HepG2 (cell line): Measurements from ENCODE around the gene SNCAIP. TPM values are rescaled to one million over a fixed set of nuclear protein-coding genes. Genes with fewer than 3 reads are reported as not detected.

ENCODE experiments used
- ATAC-seq: fragments of 200-7000 bp; cut with Tn5 transposase; 3 replicates; pipeline ENCODE4 v1.9.1; 2020; ENCODE audit warnings: mild to moderate bottlenecking, moderate library complexity
- BruUV-seq: library from RNA; stranded (reverse); fragments of 400-500 nt; replicated peaks from 2 replicates; lab custom pipeline; 2021; lab: Mats Ljungman, UMichigan
- CTCF ChIA-PET: fragments of 300-600 bp; formaldehyde crosslinking; extraction: SDS; loops from one replicate; lab custom pipeline; 2021; ENCODE audit warnings: low total read pairs, inconsistent platforms, low intra/inter-chr PET ratio; lab: Yijun Ruan, JAX
- POLR2A ChIA-PET: fragments of 350-600 bp; sonication (Branson Sonifier 250); formaldehyde crosslinking; loops from one replicate; lab custom pipeline; 2020; ENCODE audit warnings: antibody characterized with exemption, inconsistent platforms; lab: Yijun Ruan, JAX
- DNase-seq: peaks from one replicate; pipeline ENCODE4 v3.0.0-alpha.2; 2015; ENCODE audit warnings: low spot score
- FAIRE-seq: peaks from 3 replicates; lab custom pipeline; 2011; peaks lifted over from hg19 to GRCh38; lab: Jason Lieb, UNC
- H2AFZ ChIP-seq: one replicate; pipeline ENCODE4 v1.6.1; 2011; ENCODE audit warnings: low read length, inconsistent platforms
- H3K27ac ChIP-seq: fragments of 300-600 bp; 3 replicates; pipeline ENCODE4 v1.8.0; 2011; ENCODE audit warnings: mixed run types, mild to moderate bottlenecking, mixed read lengths, low read length, inconsistent platforms; ENCODE audit not compliant: insufficient read depth; ENCODE audit errors: extremely low read length
- H3K27me3 ChIP-seq, 2 experiments: fragments of 200-600 bp in 1 of 2; 2 replicates in 1 of 2; 3 replicates in 1 of 2; pipeline versions ENCODE4 v1.6.0 to v1.8.0; 2011; ENCODE audit warnings: low read length in 2 of 2, mild to moderate bottlenecking in 2 of 2, moderate library complexity in 2 of 2, inconsistent platforms in 1 of 2; ENCODE audit not compliant: insufficient read depth in 2 of 2, control insufficient read depth in 1 of 2
- H3K36me3 ChIP-seq, 2 experiments: fragments of 200-600 bp in 1 of 2; replicated peaks in 1 of 2; 2 replicates in 1 of 2; 3 replicates in 1 of 2; pipeline versions ENCODE4 v1.5.1 to v1.8.0; 2011; ENCODE audit warnings: low read length in 2 of 2, inconsistent platforms in 1 of 2; ENCODE audit not compliant: insufficient read depth in 2 of 2, control insufficient read depth in 1 of 2
- H3K4me1 ChIP-seq: 2 replicates; pipeline ENCODE4 v1.5.1; 2012; ENCODE audit warnings: low read length, inconsistent platforms; ENCODE audit not compliant: insufficient read depth
- H3K4me2 ChIP-seq: 2 replicates; pipeline ENCODE4 v1.6.0; 2011; ENCODE audit warnings: low read depth, low read length, inconsistent platforms
- H3K4me3 ChIP-seq, 3 experiments: fragments of 200-600 bp in 1 of 3; sonication (generic), shearing (Covaris generic) in 1 of 3; replicated peaks in 1 of 3; 2 replicates each; pipeline ENCODE4 v1.5.1; 2011 to 2016; ENCODE audit warnings: low read length in 3 of 3, inconsistent platforms in 2 of 3, low read depth in 2 of 3, mild to moderate bottlenecking in 2 of 3, control low read depth in 1 of 3, mixed read lengths in 1 of 3; ENCODE audit not compliant: insufficient read depth in 1 of 3
- H3K79me2 ChIP-seq: one replicate; pipeline ENCODE4 v1.6.1; 2011; ENCODE audit warnings: low read length, inconsistent platforms; ENCODE audit not compliant: insufficient read depth
- H3K9ac ChIP-seq: 2 replicates; pipeline ENCODE4 v1.6.0; 2011; ENCODE audit warnings: mild to moderate bottlenecking, low read depth, low read length, inconsistent platforms; ENCODE audit not compliant: insufficient read depth
- H3K9me3 ChIP-seq: 2 replicates; pipeline ENCODE4 v1.5.1; 2012; ENCODE audit warnings: mild to moderate bottlenecking, low read length
- H4K20me1 ChIP-seq: 2 replicates; pipeline ENCODE4 v1.6.0; 2011; ENCODE audit warnings: inconsistent platforms, mild to moderate bottlenecking, low read length, moderate library complexity; ENCODE audit not compliant: insufficient read depth
- AHR ChIP-seq: IDR thresholded peaks from 2 replicates; pipeline ENCODE4 v1.6.1; 2018; ENCODE audit warnings: missing genetic modification reagents, missing compliant biosample characterization
- DMAP1 ChIP-seq: IDR thresholded peaks from 2 replicates; pipeline ENCODE4 v1.6.1; 2016
- EZH2 ChIP-seq: conservative IDR thresholded peaks from 2 replicates; pipeline ENCODE4 v1.6.1; 2012; ENCODE audit warnings: mild to moderate bottlenecking, low read depth, low read length, moderate library complexity
- HCFC1 ChIP-seq: fragments of 150-350 bp; IDR thresholded peaks from 2 replicates; pipeline ENCODE4 v1.6.1; 2014; ENCODE audit warnings: low read depth, low read length
- NFATC3 ChIP-seq: sonication (generic); formaldehyde crosslinking; IDR thresholded peaks from 2 replicates; pipeline ENCODE4 v1.5.1; 2020; ENCODE audit warnings: mild to moderate bottlenecking, missing genetic modification reagents
- PHF20 ChIP-seq: sonication (generic); formaldehyde crosslinking; IDR thresholded peaks from 2 replicates; pipeline ENCODE4 v1.5.0; 2020; ENCODE audit warnings: mild to moderate bottlenecking, missing genetic modification reagents
- REPIN1 ChIP-seq: sonication (generic); formaldehyde crosslinking; IDR thresholded peaks from 2 replicates; pipeline ENCODE4 v1.8.0; 2022; ENCODE audit warnings: missing genetic modification reagents, low read depth, mild to moderate bottlenecking, borderline replicate concordance
- SIX4 ChIP-seq: sonication (generic); formaldehyde crosslinking; IDR thresholded peaks from 2 replicates; pipeline ENCODE4 v1.4.0; 2020; ENCODE audit warnings: missing genetic modification reagents
- ZFYVE20 ChIP-seq: sonication (generic); formaldehyde crosslinking; IDR thresholded peaks from 2 replicates; pipeline ENCODE4 v1.8.0; 2023; ENCODE audit warnings: low read depth, mild to moderate bottlenecking, moderate library complexity, missing genetic modification reagents, borderline replicate concordance
- ZMYM2 ChIP-seq: sonication (generic); formaldehyde crosslinking; IDR thresholded peaks from 2 replicates; pipeline ENCODE4 v1.8.0; 2022; ENCODE audit warnings: mild to moderate bottlenecking, missing genetic modification reagents
- ZNF263 ChIP-seq: sonication (generic); formaldehyde crosslinking; IDR thresholded peaks from 2 replicates; pipeline ENCODE4 v1.4.0; 2020; ENCODE audit warnings: missing genetic modification reagents
- ZNF276 ChIP-seq: sonication (generic); formaldehyde crosslinking; IDR thresholded peaks from 2 replicates; pipeline ENCODE4 v1.4.0; 2020; ENCODE audit warnings: mild to moderate bottlenecking, low read depth, missing genetic modification reagents
- ZNF33A ChIP-seq: sonication (generic); formaldehyde crosslinking; IDR thresholded peaks from 2 replicates; pipeline ENCODE4 v1.5.1; 2020; ENCODE audit warnings: missing genetic modification reagents, mild to moderate bottlenecking, moderate library complexity, borderline replicate concordance
- ZNF510 ChIP-seq: sonication (generic); formaldehyde crosslinking; IDR thresholded peaks from 2 replicates; pipeline ENCODE4 v1.4.0; 2020; ENCODE audit warnings: low read depth, mild to moderate bottlenecking, missing genetic modification reagents
- ZNF607 ChIP-seq: sonication (generic); formaldehyde crosslinking; IDR thresholded peaks from 2 replicates; pipeline ENCODE4 v1.5.1; 2020; ENCODE audit warnings: missing genetic modification reagents, mild to moderate bottlenecking, borderline replicate concordance
- ZNF619 ChIP-seq: sonication (generic); formaldehyde crosslinking; IDR thresholded peaks from 2 replicates; pipeline ENCODE4 v1.4.0; 2020; ENCODE audit warnings: mild to moderate bottlenecking, missing genetic modification reagents
- ZNF737 ChIP-seq: sonication (generic); formaldehyde crosslinking; IDR thresholded peaks from 2 replicates; pipeline ENCODE4 v1.5.0; 2020; ENCODE audit warnings: missing genetic modification reagents, mild to moderate bottlenecking, borderline replicate concordance
- WGBS: methylation state at CpG from one replicate; pipeline ENCODE4 v1.1.6; 2017; ENCODE audit warnings: low lambda C conversion rate; 5-methylcytosine and 5-hydroxymethylcytosine counted together
- in situ Hi-C: cut with HindIII; loops from 2 replicates; pipeline ENCODE4 v1.10.0; 2017; ENCODE audit warnings: low pct_unique_long_range_greater_than_20kb; ENCODE audit not compliant: extremely low pct_ligation_motif_present
- intact Hi-C: fragments of 100-400 bp; cut with micrococcal nuclease; formaldehyde crosslinking; loops from one replicate; pipeline ENCODE4 v1.10.0; 2022; ENCODE audit not compliant: unreplicated experiment
- polyA plus RNA-seq, 8 experiments: library from polyadenylated mRNA; depleted of rRNA in 3 of 8; stranded (reverse) in 7 of 8; unstranded in 1 of 8; fragments of >200 nt; fragmentation: Illumina TruSeq in 4 of 8; extraction: Trizol in 4 of 8; gene quantifications; 2 replicates each; pipeline versions ENCODE4 v1.2.1 to v1.2.3, GENCODE V29; 2011 to 2016; ENCODE audit warnings: low read depth in 4 of 8, missing spikeins in 1 of 8, mixed read lengths in 1 of 8; ENCODE audit not compliant: insufficient read depth in 1 of 8
- total RNA-seq, 5 experiments: library from RNA; depleted of rRNA; stranded (reverse); fragments of >200 nt; fragmentation: Illumina TruSeq; extraction: Trizol; gene quantifications; 2 replicates each; pipeline ENCODE4 v1.2.3, GENCODE V29; 2016; ENCODE audit warnings: low read depth in 1 of 5
- TF ChIP-seq, protein P1 (sequence below): sonication (generic); formaldehyde crosslinking; IDR thresholded peaks from 2 replicates; pipeline ENCODE4 v1.5.0; 2020; ENCODE audit warnings: mild to moderate bottlenecking, missing genetic modification reagents, moderate library complexity

Gene SNCAIP
- total and polyA plus RNA-seq, 2 of the 13 experiments (the other 11 are each of a cell fraction or from before 2014, with no cell fraction given), result not detected

DNA sequence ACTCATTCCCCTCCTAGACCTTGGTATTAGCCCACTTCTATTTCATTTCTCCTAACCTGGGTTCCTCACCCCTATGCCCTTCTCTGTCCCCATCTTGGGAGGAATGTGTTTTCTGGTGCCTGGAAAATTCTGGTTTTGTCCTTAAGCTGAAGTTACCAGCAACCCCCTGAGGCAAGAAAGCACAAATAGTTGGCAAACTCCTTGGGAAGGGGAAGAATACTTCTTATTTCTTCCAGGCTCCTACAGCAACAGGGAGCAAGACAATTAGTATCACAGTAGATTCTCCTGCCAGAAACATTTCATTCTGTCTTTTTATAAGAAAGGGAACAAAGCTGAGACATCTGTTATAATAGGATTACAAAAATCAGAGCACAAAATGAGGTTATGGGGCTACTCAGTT is 142.5 kb downstream of the SNCAIP start (continued):
- TF ChIP-seq ZNF510 (no peak), ZNF619 (CRISPR knock-in tag) (no peak), AHR (no peak), ZNF737 (CRISPR knock-in tag) (no peak), ZNF607 (CRISPR knock-in tag) (no peak), NFATC3 (CRISPR knock-in tag) (no peak)

- FAIRE-seq (no peak), ATAC-seq (no peak)
Observed at GRCh38 chr5:122455939-122456338, 143.9 kb downstream of the SNCAIP start.

More at GRCh38 chr5:122455939-122456338, 143.9 kb downstream of the SNCAIP start:
- CTCF ChIA-PET, result no interaction called here
- no peaks in the 10 kb centered on the region for H3K79me2 ChIP-seq
- no peak for DNase-seq
- H3K9ac ChIP-seq, result no peak overlapping the region
- no TSS peak for BruUV-seq
- intact Hi-C loops, result no loop called here
- WGBS, result 0% methylated on average over 1 of the region's 1 CpG
- H2AFZ ChIP-seq, result no peak overlapping the region
- POLR2A ChIA-PET, result no interaction called here
- H3K27ac ChIP-seq, result no peak overlapping the region
- H3K4me3 ChIP-seq, result no peak overlapping the region
- TF ChIP-seq DMAP1 (CRISPR knock-in tag), result no peak
- no peak for TF ChIP-seq ZFYVE20
- no peak for TF ChIP-seq ZNF263 (CRISPR knock-in tag)
- TF ChIP-seq ZMYM2 (CRISPR knock-in tag), result no peak
- no peak for TF ChIP-seq PHF20 (CRISPR knock-in tag)
- no peak for TF ChIP-seq EZH2
- TF ChIP-seq ZNF33A, result no peak
- TF ChIP-seq ZNF276 (CRISPR knock-in tag), result no peak
- TF ChIP-seq, protein P1, sequence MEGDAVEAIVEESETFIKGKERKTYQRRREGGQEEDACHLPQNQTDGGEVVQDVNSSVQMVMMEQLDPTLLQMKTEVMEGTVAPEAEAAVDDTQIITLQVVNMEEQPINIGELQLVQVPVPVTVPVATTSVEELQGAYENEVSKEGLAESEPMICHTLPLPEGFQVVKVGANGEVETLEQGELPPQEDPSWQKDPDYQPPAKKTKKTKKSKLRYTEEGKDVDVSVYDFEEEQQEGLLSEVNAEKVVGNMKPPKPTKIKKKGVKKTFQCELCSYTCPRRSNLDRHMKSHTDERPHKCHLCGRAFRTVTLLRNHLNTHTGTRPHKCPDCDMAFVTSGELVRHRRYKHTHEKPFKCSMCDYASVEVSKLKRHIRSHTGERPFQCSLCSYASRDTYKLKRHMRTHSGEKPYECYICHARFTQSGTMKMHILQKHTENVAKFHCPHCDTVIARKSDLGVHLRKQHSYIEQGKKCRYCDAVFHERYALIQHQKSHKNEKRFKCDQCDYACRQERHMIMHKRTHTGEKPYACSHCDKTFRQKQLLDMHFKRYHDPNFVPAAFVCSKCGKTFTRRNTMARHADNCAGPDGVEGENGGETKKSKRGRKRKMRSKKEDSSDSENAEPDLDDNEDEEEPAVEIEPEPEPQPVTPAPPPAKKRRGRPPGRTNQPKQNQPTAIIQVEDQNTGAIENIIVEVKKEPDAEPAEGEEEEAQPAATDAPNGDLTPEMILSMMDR, result no peak
- no peak for TF ChIP-seq SIX4
- TF ChIP-seq HCFC1, result no peak
- TF ChIP-seq REPIN1, result no peak
- no peaks in the 10 kb centered on the region for H4K20me1 ChIP-seq
- no peak overlapping the region for H3K4me2 ChIP-seq
- no peaks in the 10 kb centered on the region for H3K4me1 ChIP-seq
- H3K36me3 ChIP-seq, result no peaks in the 10 kb centered on the region
- no peaks in the 10 kb centered on the region for H3K27me3 ChIP-seq
- H3K9me3 ChIP-seq, result no peaks in the 10 kb centered on the region
- in situ Hi-C loops, result no loop called here
